NCI-H2107 treated with DMSO at 0.1 percent for 48 hours (cell line): Measurements from ENCODE around the gene GALR3.
A peak's percentile ranks its signal among the peaks of the same experiment; 100 is the strongest.
"Not testable (repeated sequence)": the region's sequence is repeated elsewhere in the genome, so short reads cannot be mapped to it uniquely, and the experiment has no call there.

Experiments used
- DNase-seq: peaks from one replicate; lab custom pipeline; 2025; ENCODE audit not compliant: unreplicated experiment; lab: John Stamatoyannopoulos, UW

Gene GALR3, protein sequence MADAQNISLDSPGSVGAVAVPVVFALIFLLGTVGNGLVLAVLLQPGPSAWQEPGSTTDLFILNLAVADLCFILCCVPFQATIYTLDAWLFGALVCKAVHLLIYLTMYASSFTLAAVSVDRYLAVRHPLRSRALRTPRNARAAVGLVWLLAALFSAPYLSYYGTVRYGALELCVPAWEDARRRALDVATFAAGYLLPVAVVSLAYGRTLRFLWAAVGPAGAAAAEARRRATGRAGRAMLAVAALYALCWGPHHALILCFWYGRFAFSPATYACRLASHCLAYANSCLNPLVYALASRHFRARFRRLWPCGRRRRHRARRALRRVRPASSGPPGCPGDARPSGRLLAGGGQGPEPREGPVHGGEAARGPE

DNA sequence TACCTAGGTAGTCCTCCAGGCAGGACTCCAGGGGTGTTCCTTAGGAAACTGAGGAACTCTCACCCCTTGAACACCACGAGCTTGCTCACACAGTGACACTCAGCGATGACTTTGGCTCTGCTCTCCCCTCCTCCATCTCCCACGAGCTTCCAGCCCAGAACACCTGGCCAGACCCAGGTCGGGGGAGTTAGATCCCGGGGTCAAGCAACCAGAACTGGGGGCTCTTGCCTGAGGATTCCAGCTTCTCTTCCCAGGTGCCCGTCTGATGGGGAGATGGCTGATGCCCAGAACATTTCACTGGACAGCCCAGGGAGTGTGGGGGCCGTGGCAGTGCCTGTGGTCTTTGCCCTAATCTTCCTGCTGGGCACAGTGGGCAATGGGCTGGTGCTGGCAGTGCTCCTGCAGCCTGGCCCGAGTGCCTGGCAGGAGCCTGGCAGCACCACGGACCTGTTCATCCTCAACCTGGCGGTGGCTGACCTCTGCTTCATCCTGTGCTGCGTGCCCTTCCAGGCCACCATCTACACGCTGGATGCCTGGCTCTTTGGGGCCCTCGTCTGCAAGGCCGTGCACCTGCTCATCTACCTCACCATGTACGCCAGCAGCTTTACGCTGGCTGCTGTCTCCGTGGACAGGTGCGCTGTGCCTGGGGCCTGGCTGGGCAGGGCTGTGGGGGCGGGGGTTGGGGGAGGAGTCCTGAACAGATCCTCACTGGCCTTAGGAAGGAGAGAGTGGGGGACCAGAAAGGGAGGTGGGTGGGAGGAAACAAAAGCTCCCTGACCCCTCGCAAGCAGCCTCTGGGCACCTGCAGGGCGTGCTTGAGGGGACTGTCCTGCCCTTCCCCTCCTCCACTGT, at the start of gene GALR3:
Gene GALR3, plus strand, starts transcription at position 249 of the 852 bp plus-strand sequence. Its CDS starts 25 bp downstream, at position 274.
- DNase-seq, result peak; percentile 11

DNA sequence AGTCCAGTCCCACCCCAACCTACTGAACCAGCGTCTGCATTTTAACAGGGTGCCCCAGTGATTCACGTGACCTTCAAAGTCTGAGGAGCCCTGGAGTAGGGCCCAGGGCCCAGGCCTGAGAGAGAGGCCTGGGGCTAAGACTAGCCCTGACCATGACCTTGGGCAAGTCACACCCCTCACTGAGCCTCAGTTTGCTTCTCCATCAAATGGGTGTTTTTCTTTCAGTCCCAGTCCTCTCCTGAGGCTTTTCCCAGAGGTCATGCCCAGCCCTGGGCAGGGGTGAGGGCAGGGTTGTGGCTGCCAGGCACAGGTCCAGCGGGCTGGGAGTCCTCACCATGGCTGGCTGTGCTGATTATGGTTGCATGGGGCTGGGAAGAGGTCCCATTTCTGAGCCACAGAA, 48.5 kb upstream of the GALR3 start:
- DNase-seq, result no peak

DNA sequence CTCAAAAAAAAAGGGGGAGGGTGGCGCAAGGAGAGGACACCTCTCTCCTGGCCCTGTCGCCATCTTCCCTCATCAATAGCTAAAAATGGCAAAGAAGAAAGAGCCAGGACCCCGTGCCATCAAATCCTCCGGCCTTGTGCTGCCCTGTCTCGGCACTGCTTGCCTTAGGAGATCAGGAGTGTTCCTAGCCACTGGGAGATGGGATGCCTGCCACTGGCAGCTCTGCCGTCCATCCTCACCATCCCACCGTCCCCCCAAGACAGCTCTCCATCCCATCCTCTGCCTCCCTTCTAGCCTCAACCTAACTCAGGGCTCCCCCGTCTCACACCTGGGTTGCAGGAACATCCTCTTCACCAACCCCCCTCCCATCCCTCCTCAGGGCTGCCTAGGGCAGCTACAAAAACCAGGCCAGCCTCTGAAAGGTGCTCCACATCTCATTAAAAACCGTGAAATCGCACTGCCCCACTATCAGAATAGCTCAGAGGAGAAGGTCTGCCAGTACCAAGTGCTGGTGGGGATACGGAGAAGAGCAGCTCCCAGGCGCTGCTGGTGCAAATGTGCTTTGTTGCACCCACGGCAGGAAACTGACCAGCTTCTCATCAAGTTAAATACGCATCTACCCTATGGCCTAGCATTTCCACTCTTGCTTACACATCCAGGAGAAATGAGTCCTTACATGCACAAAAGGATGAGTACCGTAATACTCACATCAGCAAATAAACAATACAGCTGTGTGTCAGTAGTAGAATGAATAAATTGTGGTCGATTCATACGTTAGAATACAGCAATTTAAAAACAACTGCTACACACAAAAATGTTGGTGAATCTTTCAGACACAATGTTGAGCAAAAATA, 47.2 kb upstream of the GALR3 start:
- no peak for DNase-seq

DNA sequence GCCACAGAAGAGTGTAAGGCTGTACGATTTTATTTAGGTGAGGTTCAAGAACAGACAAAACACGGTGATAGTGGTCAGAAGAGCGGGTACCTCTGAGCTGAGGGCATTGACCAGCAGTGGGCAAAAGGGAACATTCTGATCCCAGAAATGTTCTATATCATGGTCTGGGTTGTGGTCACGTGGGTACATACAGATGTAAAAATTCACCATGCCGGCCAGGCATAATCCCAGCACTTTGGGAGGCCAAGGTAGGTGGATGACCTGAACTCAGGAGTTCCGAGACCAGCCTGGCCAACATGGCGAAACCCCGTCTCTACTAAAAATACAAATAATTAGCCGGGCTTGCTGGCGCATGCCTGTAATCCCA, 46.6 kb upstream of the GALR3 start:
- no peak for DNase-seq

DNA sequence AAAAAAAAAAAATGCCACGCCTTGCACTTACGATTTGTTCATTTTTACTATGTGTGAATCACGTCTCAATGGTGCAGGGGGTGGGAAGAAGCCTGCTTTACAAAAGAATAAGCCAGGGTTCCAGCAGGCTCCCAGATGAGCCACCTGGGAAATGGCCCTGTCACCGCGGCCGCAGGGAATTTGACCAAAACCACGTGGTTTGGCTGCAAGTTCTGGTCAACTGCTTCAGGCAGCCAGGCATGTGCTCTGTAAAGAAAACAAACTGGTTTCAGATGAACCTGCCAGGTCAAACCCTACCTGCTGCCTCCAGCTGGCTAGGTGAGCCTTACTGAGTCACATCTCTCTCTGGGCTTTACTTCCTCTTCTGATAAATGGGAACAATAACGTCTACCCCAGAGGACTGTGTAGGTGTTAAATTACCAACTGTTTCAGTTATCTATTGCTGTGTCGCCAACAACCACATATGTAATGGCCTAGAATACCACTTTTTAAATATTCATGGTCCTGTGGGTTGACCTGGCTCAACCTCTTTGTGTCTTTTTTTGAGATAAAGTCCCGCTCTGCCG, 46.0 kb upstream of the GALR3 start:
- peak; percentile 21 for DNase-seq

DNA sequence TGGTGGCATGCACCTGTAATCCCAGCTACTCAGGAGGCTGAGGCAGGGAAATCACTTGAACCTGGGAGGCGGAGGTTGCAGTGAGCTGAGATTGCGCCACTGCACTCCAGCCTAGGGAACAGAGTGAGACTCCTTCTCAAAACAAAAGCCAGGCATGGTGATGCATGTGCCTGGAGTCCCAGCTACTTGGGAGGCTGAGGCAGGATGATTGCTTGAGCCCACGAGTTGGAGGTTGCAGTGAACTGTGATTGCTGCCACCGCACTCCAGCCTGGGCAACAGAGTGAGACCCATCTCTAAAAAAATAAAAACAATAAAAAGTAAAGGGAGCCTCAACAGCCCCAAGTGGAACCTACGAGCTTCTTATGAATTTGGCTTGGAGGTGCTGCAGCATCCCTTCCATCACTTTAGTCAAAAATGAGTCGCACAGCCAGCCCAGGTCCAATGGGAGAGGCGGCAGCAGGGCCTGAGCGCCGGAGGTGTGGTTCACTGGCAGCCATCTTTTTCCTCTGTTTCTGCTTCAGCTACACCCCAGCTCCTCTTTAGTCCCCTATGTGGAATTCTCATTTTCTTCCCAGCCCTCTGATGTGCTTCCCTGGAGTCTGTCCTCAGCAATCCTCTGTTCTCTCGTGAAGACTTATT, 44.7 kb upstream of the GALR3 start:
- DNase-seq, result no peak

DNA sequence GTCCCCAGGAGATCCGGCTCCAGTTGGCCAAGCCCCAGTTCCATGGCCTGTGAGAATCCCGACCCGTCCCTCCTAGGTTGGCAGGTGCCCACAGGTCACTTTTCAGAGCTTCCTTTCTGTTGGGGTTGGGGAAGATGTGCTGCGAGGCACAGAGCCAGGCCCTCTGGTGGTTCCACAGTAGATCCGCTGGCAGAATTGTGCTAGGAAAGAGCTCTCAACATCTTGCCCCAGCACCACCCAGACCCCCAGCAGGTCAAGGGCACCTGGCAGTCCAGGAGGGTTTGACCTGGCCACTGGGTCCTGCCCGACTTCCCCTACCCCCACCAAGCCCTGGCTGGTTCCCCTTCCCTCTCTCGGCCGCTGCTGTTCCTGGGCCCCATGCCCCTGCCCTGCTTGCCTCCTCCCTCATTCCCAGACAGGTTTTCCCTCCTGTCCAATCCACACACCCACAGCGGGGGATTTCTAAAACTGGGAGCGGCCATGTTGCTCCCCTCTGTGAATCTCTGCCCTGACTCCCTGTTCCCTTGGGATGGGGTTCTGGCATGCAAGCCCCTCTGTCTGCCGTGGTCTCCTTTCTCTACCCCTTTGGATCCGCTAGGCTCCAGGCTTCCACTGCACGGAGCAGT, 41.6 kb upstream of the GALR3 start:
- no peak for DNase-seq

DNA sequence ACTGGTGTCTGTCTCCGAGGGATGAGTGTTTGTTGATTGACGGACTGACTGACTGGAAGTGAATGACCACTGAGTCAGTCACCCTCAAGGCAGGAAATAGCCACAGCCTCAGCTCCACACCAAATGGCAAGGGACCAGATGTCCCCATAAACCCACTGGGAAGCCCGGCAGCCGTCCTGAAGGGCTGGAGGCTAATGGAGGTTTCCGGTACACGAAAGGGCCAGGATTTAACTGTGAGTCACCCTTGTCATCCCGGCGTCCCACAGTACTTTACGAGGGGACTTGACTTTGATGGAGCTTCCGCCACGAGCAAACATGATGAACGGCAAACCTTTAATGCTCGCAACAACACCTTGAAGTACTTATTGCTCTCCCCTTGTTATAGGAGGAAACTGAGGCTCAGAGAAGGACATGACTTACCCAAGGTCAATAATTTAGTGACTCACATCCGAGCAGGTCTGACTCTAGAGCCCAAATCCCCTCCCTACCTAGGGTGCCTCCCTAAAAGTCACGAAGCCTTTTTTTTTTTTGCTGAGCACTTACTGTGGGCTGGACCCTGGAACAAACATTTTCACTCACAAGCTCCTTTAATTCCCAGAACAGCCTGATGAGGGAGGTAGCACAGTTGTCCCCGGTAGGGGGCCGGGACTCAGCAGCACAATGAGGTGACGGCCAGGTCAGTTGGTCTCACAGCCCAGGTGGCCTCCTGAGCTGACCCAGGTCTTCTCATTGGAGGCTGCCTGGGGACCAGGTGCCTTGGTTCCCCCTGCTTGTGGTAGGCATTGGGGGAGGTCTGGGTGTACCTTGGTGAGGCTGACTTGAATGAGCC, 40.6 kb upstream of the GALR3 start:
- DNase-seq, result no peak

DNA sequence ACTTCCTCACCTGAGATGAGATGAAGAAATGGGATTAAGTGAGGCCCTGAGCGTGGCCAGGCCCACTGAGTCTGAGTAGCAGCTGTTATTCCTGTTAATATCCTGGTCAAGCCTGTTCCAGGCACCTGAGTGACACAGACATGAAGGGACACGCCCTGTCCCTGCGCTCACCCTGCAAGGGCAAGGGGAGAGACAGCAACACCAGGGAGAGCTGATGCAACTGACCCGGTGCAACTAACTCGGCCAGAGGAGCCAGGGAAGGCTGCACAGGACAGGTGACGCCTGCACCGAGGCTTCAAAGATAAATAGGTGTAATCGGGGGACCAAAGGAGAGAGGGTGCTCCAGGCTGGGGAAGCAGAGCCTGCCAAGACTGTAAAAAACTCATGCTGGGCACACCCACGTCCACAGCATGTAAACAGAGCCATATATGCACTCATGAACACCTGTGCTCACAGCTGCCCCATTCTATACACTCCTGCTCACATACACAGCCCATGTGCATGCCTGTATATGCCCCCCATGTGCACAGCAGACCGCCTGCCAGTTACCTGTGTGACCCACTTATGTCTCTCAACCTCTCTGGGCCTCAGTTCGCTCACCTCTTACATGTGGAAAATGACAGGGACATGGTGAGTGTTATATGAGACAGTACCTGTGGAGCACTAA, 38.2 kb upstream of the GALR3 start:
- DNase-seq, result no peak

DNA sequence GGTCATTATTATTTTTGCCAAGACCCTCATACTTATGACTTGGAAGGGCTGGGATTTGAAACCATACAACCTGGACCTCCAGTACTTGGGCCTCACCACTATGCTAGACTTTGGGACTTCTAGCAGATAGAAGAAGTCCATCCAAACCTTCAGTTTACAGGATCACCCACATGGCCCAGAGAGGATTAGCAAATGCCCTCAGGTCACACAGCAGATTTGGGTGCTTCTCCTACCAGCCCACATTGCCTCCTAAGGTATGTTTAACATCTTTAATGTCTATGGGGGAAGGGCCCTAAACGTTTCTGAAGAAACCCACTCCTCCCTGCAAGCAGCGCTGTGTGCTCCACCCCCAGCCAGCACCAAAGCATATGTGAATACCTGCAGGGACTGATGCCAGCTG, 32.9 kb upstream of the GALR3 start:
- DNase-seq, result no peak

DNA sequence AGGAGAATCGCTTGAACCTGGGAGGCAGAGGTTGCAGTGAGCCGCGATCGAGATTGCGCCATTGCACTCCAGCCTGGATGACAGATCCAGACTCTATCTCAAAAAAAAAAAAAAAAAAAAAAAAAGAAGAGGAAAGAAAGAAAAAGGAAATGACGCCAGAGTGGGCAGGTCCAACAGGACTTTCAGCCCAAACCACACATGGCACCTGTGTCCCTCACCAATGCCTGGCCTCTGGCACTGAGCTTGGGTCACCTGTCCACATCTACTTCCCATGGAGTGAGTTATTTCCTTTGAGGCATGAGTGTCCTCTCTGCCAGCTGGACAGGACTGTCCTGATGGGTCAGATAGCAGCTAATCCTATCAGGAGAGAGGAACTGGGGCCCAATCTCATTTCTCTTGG, 30.7 kb upstream of the GALR3 start:
- DNase-seq, result no peak

DNA sequence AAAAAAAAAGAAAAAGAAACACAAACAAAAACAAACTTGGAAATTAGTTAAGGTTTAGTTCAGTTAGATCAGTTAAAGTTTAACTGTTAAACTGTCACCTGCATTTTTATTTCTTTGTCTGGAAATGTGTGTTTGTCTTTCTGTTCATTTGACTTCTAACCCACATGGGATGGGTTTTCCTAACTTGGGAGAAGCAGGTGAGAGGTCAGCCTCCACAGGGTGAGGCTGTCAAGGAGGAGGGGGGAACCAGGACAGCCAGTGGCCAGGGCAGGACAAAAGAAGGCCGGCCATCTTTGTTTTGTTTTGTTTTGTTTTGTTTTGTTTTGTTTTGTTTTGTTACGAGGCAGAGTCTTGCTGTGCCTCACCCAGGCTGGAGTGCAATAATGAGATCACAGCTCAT, 28.8 kb upstream of the GALR3 start:
- DNase-seq, result no peak

DNA sequence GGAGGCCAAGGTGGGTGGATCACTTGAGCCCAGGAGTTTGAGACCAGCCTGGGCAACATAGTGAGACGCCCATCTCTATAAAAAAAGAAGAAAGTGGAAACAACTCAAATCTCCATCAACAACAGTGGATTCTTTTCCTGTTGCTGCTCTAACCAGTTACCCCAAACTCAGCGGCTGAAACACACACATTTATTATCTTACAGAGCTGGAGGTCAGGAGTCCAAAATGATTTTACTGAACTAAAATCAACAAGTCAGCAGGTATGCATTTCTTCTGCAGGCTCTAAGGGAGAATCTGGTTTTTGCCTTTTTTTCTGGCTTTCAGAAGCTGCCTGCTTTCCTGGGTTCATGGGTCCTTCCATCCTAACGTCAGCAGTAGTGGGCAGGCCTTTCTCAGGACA, 27.1 kb upstream of the GALR3 start:
- DNase-seq, result no peak

DNA sequence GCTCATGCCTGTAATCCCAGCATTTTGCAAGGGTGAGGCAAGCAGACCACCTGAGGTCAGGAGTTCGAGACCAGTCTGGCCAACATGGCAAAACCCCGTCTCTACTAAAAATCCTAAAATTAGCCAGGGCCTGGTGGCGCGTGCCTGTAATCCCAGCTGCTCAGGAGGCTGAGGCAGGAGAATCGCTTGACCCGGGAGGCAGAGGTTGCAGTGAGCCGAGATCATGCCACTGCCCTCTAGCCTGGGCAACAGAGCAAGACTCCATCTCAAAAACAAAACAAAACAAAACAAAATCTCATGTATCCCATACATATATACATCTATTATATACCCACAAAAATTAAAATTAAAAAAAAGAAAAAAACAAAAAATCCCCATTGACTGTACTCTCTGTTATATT, 25.9 kb upstream of the GALR3 start:
- DNase-seq, result not testable (repeated sequence)

DNA sequence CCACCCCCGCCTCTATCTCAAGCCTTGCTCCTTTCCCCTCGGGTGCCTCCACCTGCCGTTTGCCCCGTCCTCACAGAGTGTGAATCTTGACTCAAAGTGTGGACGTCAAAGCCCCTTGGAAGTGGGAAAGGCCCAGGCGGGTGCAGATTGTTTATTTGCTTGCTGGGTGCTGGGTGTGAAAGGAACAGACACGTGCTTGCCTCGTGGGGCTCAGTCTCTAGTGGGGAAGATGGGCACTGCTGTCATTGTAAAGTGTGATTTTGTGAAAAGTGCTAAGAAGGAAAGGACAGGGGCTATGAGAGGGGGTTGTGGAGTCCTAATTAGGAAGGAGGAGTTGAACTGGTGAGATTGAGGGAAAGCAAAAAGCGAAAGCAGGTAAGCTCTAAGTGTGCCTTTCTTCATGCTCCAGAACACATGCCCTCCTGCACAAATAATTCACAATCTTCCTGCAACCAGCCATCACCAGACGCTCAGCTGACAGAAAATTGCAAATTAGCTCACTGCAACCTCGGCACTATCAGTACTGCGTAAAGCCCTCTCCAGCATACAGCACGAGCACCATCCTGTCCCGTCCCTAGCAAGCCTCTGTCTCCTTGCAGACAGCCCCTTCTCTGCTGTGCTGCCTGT, 25.2 kb upstream of the GALR3 start:
- DNase-seq, result no peak

DNA sequence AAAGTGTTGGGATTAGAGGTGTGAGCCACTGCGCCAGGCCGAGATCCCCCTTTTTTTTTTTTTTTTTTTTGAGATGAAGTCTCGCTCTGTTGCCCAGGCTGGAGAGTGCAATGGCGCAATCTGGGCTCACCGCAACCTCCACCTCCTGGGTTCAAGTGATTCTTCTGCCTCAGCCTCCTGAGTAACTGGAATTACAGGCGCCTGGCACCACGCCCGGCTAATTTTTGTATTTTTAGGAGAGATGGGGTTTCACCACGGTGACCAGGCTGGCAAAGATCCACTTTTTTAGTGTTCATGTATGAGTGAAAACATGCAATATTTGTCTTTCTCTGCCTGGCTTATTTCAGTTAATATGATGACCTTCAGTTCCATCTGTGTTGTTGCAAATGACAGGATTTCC, 23.2 kb upstream of the GALR3 start:
- not testable (repeated sequence) for DNase-seq

DNA sequence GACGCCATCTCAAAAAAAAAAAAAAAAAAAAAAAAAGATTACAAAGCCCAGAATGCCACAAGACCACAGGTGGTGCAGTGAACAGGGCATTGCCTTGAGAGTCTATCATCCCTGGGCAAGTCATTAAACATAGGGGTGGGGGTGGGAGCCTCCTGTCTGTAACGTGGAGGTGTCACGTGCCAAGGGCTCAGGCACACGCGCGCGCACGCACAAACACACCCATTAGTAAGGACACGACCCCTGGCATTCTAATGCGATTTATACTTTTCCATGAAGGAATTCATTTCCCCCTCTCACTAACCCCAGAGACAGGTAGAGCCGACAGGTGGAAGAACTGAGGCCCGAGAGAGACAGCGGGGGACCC, 21.3 kb upstream of the GALR3 start:
- DNase-seq, result no peak
